ENCODE data around the gene EXOC6B.

Gene EXOC6B

DNA sequence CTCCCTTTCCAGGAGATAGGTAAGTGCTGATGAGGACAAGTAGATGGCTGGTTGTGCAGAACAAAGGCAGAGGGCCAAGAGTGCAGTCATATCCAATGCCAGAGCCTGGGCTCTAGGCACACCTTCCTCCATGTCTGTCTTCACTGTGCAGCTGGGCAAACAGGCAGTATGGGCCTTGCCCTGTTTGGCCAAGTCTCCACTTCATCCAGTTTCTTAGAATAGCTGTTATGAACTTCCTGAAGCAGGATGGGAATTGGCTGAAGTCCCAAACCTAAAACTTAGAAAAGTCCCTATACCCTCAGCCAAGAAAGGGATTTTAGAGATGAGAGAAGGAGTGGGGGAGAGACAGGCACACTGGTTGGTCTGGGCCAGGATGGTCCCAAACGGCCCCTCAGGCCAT lies 640.6 kb downstream of the EXOC6B start:
- H3K27me3 ChIP-seq (replicated peaks; ENCODE audit: control insufficient read depth, insufficient read depth, low read length, poor library complexity, severe bottlenecking) = no peaks in the 10 kb centered on the region
- H3K9me3 ChIP-seq (ENCODE audit: control insufficient read depth, low read length) = no peaks in the 10 kb centered on the region
- no peak for DNase-seq
- no peak overlapping the region for H3K27ac ChIP-seq (ENCODE audit: insufficient read depth, low read length, poor library complexity, severe bottlenecking)
- H3K4me3 ChIP-seq (ENCODE audit: insufficient read depth, low read depth, low read length, poor library complexity, severe bottlenecking) = no peak overlapping the region
- H3K36me3 ChIP-seq (ENCODE audit: control insufficient read depth, insufficient read depth, low read length) = no peaks in the 10 kb centered on the region
- H3K4me1 ChIP-seq (ENCODE audit: control insufficient read depth, insufficient read depth, low read length, poor library complexity, severe bottlenecking) = no peaks in the 10 kb centered on the region

DNA sequence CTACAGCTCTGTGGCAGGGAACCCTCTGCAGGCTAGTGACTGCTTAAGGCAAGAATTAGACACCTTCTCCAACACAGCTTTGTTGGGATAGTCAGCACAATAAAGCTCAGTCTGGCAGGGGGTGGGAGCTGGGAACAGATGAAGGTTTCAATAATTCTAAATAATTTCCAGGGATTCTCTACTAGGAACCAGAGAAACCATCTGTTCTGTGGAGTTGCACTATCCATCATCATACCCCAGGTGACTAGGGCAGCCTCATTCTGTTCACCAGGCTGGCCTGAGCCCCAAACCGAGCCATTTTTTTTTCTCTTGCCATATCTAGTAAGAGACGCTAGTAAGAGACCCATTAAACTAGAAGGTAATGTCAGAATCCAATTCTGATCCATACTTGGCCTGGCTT lies 642.4 kb downstream of the EXOC6B start:
- DNase-seq = no peak
- H3K9me3 ChIP-seq (ENCODE audit: control insufficient read depth, low read length) = no peaks in the 10 kb centered on the region
- no peaks in the 10 kb centered on the region for H3K27me3 ChIP-seq (replicated peaks; ENCODE audit: control insufficient read depth, insufficient read depth, low read length, poor library complexity, severe bottlenecking)
- H3K4me1 ChIP-seq (ENCODE audit: control insufficient read depth, insufficient read depth, low read length, poor library complexity, severe bottlenecking) = no peaks in the 10 kb centered on the region
- H3K4me3 ChIP-seq (ENCODE audit: insufficient read depth, low read depth, low read length, poor library complexity, severe bottlenecking) = no peak overlapping the region
- H3K36me3 ChIP-seq (ENCODE audit: control insufficient read depth, insufficient read depth, low read length) = no peaks in the 10 kb centered on the region
- H3K27ac ChIP-seq (ENCODE audit: insufficient read depth, low read length, poor library complexity, severe bottlenecking) = no peak overlapping the region

DNA sequence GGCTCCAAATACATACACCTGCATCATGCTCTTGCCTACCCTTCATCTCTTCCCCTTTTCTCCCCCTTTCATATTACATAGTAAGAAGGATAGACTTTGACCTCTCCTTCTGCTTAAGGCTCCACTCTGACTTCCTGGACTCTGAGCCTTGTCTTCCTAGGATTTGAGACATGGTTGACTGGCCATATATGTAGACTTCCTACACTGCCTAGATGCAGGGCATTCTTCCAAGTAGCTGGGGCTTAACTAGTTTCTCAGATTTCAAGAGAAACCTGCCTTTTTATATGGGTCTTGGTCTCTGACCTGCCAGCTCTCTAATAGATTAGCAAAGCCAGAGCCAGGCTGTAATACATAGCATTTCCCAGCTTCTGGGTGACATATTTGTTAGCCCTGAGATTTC lies 642.8 kb downstream of the EXOC6B start:
- H3K27me3 ChIP-seq (replicated peaks; ENCODE audit: control insufficient read depth, insufficient read depth, low read length, poor library complexity, severe bottlenecking) = no peaks in the 10 kb centered on the region
- H3K4me1 ChIP-seq (ENCODE audit: control insufficient read depth, insufficient read depth, low read length, poor library complexity, severe bottlenecking) = no peaks in the 10 kb centered on the region
- H3K4me3 ChIP-seq (ENCODE audit: insufficient read depth, low read depth, low read length, poor library complexity, severe bottlenecking) = no peak overlapping the region
- no peaks in the 10 kb centered on the region for H3K9me3 ChIP-seq (ENCODE audit: control insufficient read depth, low read length)
- H3K27ac ChIP-seq (ENCODE audit: insufficient read depth, low read length, poor library complexity, severe bottlenecking) = no peak overlapping the region
- H3K36me3 ChIP-seq (ENCODE audit: control insufficient read depth, insufficient read depth, low read length) = no peaks in the 10 kb centered on the region
- DNase-seq = no peak

DNA sequence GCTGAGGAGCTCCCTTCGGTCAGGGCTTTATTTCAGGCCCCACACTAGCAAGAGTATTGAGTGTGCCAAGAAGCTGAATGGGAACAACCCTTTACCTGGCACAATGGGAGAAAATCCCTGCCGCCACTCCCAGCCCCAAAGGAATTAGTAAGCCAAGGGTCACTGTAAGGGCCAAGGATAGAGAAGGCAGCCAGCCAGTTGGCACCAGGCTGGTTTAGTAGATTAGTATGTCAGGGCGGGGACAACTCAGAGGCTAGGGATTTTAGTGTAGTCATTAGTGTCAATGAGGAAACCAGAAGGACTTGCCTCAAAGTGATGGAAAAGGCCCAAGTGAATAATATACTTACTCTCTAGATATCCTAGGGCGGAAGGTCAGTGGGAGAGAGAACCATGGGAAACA lies 643.3 kb downstream of the EXOC6B start:
- Histone ChIP-seq H3K36me3 (ENCODE audit: control insufficient read depth, insufficient read depth, low read length) (no peaks in the 10 kb centered on the region), H3K27ac (ENCODE audit: insufficient read depth, low read length, poor library complexity, severe bottlenecking) (no peak overlapping the region), H3K4me3 (ENCODE audit: insufficient read depth, low read depth, low read length, poor library complexity, severe bottlenecking) (no peak overlapping the region), H3K27me3 (replicated peaks; ENCODE audit: control insufficient read depth, insufficient read depth, low read length, poor library complexity, severe bottlenecking) (no peaks in the 10 kb centered on the region), H3K9me3 (ENCODE audit: control insufficient read depth, low read length) (no peaks in the 10 kb centered on the region), H3K4me1 (ENCODE audit: control insufficient read depth, insufficient read depth, low read length, poor library complexity, severe bottlenecking) (no peaks in the 10 kb centered on the region)
- no peak for DNase-seq

GRCh38 chr2:72181616-72182015 lies 644.2 kb downstream of the EXOC6B start:
- DNase-seq = no peak
- no peak overlapping the region for H3K27ac ChIP-seq (ENCODE audit: insufficient read depth, low read length, poor library complexity, severe bottlenecking)
- H3K36me3 ChIP-seq (ENCODE audit: control insufficient read depth, insufficient read depth, low read length) = no peaks in the 10 kb centered on the region
- no peaks in the 10 kb centered on the region for H3K27me3 ChIP-seq (replicated peaks; ENCODE audit: control insufficient read depth, insufficient read depth, low read length, poor library complexity, severe bottlenecking)
- no peaks in the 10 kb centered on the region for H3K4me1 ChIP-seq (ENCODE audit: control insufficient read depth, insufficient read depth, low read length, poor library complexity, severe bottlenecking)
- H3K9me3 ChIP-seq (ENCODE audit: control insufficient read depth, low read length) = no peaks in the 10 kb centered on the region
- H3K4me3 ChIP-seq (ENCODE audit: insufficient read depth, low read depth, low read length, poor library complexity, severe bottlenecking) = no peak overlapping the region

- Histone ChIP-seq H3K4me1 (ENCODE audit: control insufficient read depth, insufficient read depth, low read length, poor library complexity, severe bottlenecking) (no peaks in the 10 kb centered on the region), H3K9me3 (ENCODE audit: control insufficient read depth, low read length) (no peaks in the 10 kb centered on the region), H3K4me3 (ENCODE audit: insufficient read depth, low read depth, low read length, poor library complexity, severe bottlenecking) (no peak overlapping the region), H3K36me3 (ENCODE audit: control insufficient read depth, insufficient read depth, low read length) (no peaks in the 10 kb centered on the region), H3K27me3 (replicated peaks; ENCODE audit: control insufficient read depth, insufficient read depth, low read length, poor library complexity, severe bottlenecking) (no peaks in the 10 kb centered on the region), H3K27ac (ENCODE audit: insufficient read depth, low read length, poor library complexity, severe bottlenecking) (no peak overlapping the region)
- no peak for DNase-seq
Measured at GRCh38 chr2:72180351-72180750, 645.5 kb downstream of the EXOC6B start.

DNA sequence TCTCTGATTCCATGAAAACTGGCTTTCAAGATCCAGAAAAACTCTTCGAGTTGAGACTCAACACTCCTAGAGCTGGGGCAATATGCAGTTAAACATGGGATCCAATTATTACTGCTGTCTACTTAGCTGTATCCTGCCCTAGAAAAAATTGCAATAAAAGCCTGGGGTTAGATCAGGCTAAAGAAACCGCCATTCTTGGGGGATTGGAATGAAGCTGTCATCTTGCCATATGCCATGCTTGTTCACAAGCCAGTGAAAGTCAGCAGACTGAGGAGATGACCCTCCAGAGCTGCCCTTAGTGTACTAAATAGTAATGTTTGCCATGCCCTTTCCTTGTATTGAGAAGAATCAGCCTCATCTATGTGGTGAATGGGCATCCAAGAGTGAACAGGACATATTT lies 647.3 kb downstream of the EXOC6B start:
- Histone ChIP-seq H3K27me3 (replicated peaks; ENCODE audit: control insufficient read depth, insufficient read depth, low read length, poor library complexity, severe bottlenecking) (no peaks in the 10 kb centered on the region), H3K4me3 (ENCODE audit: insufficient read depth, low read depth, low read length, poor library complexity, severe bottlenecking) (no peak overlapping the region), H3K4me1 (ENCODE audit: control insufficient read depth, insufficient read depth, low read length, poor library complexity, severe bottlenecking) (no peaks in the 10 kb centered on the region), H3K27ac (ENCODE audit: insufficient read depth, low read length, poor library complexity, severe bottlenecking) (no peak overlapping the region), H3K36me3 (ENCODE audit: control insufficient read depth, insufficient read depth, low read length) (no peaks in the 10 kb centered on the region), H3K9me3 (ENCODE audit: control insufficient read depth, low read length) (no peaks in the 10 kb centered on the region)
- DNase-seq = no peak

GRCh38 chr2:72176281-72176680 lies 649.6 kb downstream of the EXOC6B start:
- H3K36me3 ChIP-seq (ENCODE audit: control insufficient read depth, insufficient read depth, low read length) = no peaks in the 10 kb centered on the region
- H3K4me1 ChIP-seq (ENCODE audit: control insufficient read depth, insufficient read depth, low read length, poor library complexity, severe bottlenecking) = no peaks in the 10 kb centered on the region
- H3K27ac ChIP-seq (ENCODE audit: insufficient read depth, low read length, poor library complexity, severe bottlenecking) = no peak overlapping the region
- no peaks in the 10 kb centered on the region for H3K27me3 ChIP-seq (replicated peaks; ENCODE audit: control insufficient read depth, insufficient read depth, low read length, poor library complexity, severe bottlenecking)
- no peaks in the 10 kb centered on the region for H3K9me3 ChIP-seq (ENCODE audit: control insufficient read depth, low read length)
- DNase-seq = no peak
- no peak overlapping the region for H3K4me3 ChIP-seq (ENCODE audit: insufficient read depth, low read depth, low read length, poor library complexity, severe bottlenecking)

GRCh38 chr2:72175636-72176035 lies 650.2 kb downstream of the EXOC6B start:
- DNase-seq = no peak
- Histone ChIP-seq H3K36me3 (ENCODE audit: control insufficient read depth, insufficient read depth, low read length) (no peaks in the 10 kb centered on the region), H3K27ac (ENCODE audit: insufficient read depth, low read length, poor library complexity, severe bottlenecking) (no peak overlapping the region), H3K4me3 (ENCODE audit: insufficient read depth, low read depth, low read length, poor library complexity, severe bottlenecking) (no peak overlapping the region), H3K27me3 (replicated peaks; ENCODE audit: control insufficient read depth, insufficient read depth, low read length, poor library complexity, severe bottlenecking) (no peaks in the 10 kb centered on the region), H3K4me1 (ENCODE audit: control insufficient read depth, insufficient read depth, low read length, poor library complexity, severe bottlenecking) (no peaks in the 10 kb centered on the region), H3K9me3 (ENCODE audit: control insufficient read depth, low read length) (no peaks in the 10 kb centered on the region)

- Histone ChIP-seq H3K4me3 (ENCODE audit: insufficient read depth, low read depth, low read length, poor library complexity, severe bottlenecking) (no peak overlapping the region), H3K4me1 (ENCODE audit: control insufficient read depth, insufficient read depth, low read length, poor library complexity, severe bottlenecking) (no peaks in the 10 kb centered on the region), H3K9me3 (ENCODE audit: control insufficient read depth, low read length) (no peaks in the 10 kb centered on the region), H3K36me3 (ENCODE audit: control insufficient read depth, insufficient read depth, low read length) (no peaks in the 10 kb centered on the region), H3K27me3 (replicated peaks; ENCODE audit: control insufficient read depth, insufficient read depth, low read length, poor library complexity, severe bottlenecking) (no peaks in the 10 kb centered on the region), H3K27ac (ENCODE audit: insufficient read depth, low read length, poor library complexity, severe bottlenecking) (no peak overlapping the region)
- no peak for DNase-seq
Measured at GRCh38 chr2:72173640-72174321, 652.1 kb downstream of the EXOC6B start.

All from effector memory CD4-positive, alpha-beta T cell (primary cell).